ENCODE measurements around the gene NHSL1.

The NHSL1 gene

GRCh38 chr6:138537106-138537505 lies 37.8 kb upstream of the NHSL1 start:
- Histone ChIP-seq H3K36me3 (ENCODE audit: low read depth) (no peaks in the 10 kb centered on the region), H3K4me1 (ENCODE audit: insufficient read depth, poor library complexity, severe bottlenecking) (no peaks in the 10 kb centered on the region), H3K9me3 (ENCODE audit: severe bottlenecking) (no peaks in the 10 kb centered on the region), H3K27ac (ENCODE audit: poor library complexity, severe bottlenecking) (no peak overlapping the region), H3K4me3 (ENCODE audit: severe bottlenecking) (no peak overlapping the region), H3K27me3 (ENCODE audit: insufficient read depth, poor library complexity, severe bottlenecking) (no peaks in the 10 kb centered on the region)
- TF ChIP-seq CTCF (IDR thresholded peaks at IDR 0.05; ENCODE audit: poor library complexity, severe bottlenecking): no peak
- no peak for ATAC-seq (ENCODE audit: low read depth)
- DNase-seq (ENCODE audit: low spot score): no peak

DNA sequence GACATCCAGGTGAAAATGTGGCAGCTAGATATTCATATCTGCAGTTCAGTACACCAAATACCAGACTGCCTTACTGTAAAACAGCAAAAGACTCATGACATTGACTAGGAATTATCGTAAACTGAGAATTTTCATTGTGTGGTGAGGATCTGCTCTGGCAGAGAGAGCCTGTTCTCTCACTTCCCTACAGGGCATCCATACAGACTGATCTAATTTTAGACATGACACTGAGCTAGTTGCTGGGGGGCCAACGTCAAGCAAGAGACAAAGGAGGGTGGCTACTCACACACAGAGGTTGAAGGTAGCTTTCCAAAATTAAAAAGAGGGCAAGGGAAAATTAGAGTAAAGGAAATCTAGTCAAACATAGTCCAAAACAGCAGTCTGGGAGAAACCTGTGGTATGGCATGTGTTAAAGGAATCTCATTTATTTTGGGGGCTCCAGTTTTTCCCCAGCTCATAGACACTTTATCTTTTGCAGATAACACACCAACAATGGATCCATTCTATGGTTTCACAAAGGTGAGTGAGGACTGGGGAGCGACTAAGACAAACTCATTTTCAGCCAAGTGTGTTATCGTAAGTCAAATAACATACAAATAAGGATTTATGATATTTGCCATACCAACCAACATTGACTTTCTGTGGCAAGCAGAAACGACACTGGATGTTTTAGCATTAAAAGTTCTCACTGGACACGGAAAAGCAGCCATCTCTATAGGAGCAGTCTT lies 36.6 kb upstream of the NHSL1 start:
- no peak for TF ChIP-seq CTCF (IDR thresholded peaks at IDR 0.05; ENCODE audit: poor library complexity, severe bottlenecking)
- Histone ChIP-seq H3K36me3 (ENCODE audit: low read depth) (no peaks in the 10 kb centered on the region), H3K4me3 (ENCODE audit: severe bottlenecking) (no peak overlapping the region), H3K9me3 (ENCODE audit: severe bottlenecking) (no peaks in the 10 kb centered on the region), H3K27me3 (ENCODE audit: insufficient read depth, poor library complexity, severe bottlenecking) (no peaks in the 10 kb centered on the region), H3K27ac (ENCODE audit: poor library complexity, severe bottlenecking) (no peak overlapping the region), H3K4me1 (ENCODE audit: insufficient read depth, poor library complexity, severe bottlenecking) (no peaks in the 10 kb centered on the region)
- ATAC-seq (ENCODE audit: low read depth) (no peak), DNase-seq (ENCODE audit: low spot score) (no peak)

DNA sequence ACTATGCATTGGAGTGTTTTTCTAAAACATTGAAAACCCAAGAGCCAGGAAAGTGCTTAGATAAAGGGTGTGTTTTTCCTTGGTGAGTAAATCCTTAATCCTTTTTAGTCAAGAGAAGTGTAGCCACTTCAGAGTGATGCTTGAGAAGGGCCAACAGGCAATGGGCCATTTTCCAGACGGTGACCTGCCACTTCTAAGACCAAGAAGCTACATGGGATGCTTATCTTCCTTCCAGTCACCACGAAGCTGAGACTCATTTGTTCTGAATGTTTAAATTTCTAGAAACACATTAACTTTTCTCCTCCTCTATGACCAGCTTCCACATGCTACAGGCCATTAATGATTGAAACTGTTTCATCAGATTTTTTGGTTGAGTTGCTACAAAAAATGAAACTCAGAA lies 34.4 kb upstream of the NHSL1 start:
- H3K9me3 ChIP-seq (ENCODE audit: severe bottlenecking): no peaks in the 10 kb centered on the region
- no peaks in the 10 kb centered on the region for H3K4me1 ChIP-seq (ENCODE audit: insufficient read depth, poor library complexity, severe bottlenecking)
- H3K4me3 ChIP-seq (ENCODE audit: severe bottlenecking): no peak overlapping the region
- no peaks in the 10 kb centered on the region for H3K36me3 ChIP-seq (ENCODE audit: low read depth)
- DNase-seq (ENCODE audit: low spot score): no peak
- H3K27me3 ChIP-seq (ENCODE audit: insufficient read depth, poor library complexity, severe bottlenecking): no peaks in the 10 kb centered on the region
- no peak overlapping the region for H3K27ac ChIP-seq (ENCODE audit: poor library complexity, severe bottlenecking)
- no peak for TF ChIP-seq CTCF (IDR thresholded peaks at IDR 0.05; ENCODE audit: poor library complexity, severe bottlenecking)
- ATAC-seq (ENCODE audit: low read depth): no peak

DNA sequence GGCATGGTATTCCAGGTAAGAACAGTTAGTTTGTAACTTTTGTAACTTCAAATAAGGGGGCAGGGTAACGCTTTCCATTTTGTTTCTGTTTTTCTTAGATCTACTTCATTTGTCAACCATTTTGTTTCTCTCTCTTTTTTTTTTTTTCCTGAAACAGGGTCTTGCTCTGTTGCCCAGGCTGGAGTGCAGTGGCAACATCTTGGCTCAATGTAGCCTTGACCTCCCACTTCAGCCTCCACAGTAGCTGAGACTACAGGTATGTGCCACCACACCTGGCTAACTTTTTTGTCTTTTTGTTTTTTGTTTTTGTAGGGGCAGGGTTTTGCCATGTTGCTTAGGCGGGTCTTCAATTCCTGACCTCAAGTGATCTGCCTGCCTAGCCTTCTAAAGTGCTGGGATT lies 32.1 kb upstream of the NHSL1 start:
- Histone ChIP-seq H3K9me3 (ENCODE audit: severe bottlenecking) (no peaks in the 10 kb centered on the region), H3K27ac (ENCODE audit: poor library complexity, severe bottlenecking) (no peak overlapping the region), H3K36me3 (ENCODE audit: low read depth) (no peaks in the 10 kb centered on the region), H3K4me3 (ENCODE audit: severe bottlenecking) (no peak overlapping the region), H3K27me3 (ENCODE audit: insufficient read depth, poor library complexity, severe bottlenecking) (no peaks in the 10 kb centered on the region), H3K4me1 (ENCODE audit: insufficient read depth, poor library complexity, severe bottlenecking) (no peaks in the 10 kb centered on the region)
- DNase-seq (ENCODE audit: low spot score): no peak
- no peak for TF ChIP-seq CTCF (IDR thresholded peaks at IDR 0.05; ENCODE audit: poor library complexity, severe bottlenecking)
- no peak for ATAC-seq (ENCODE audit: low read depth)

DNA sequence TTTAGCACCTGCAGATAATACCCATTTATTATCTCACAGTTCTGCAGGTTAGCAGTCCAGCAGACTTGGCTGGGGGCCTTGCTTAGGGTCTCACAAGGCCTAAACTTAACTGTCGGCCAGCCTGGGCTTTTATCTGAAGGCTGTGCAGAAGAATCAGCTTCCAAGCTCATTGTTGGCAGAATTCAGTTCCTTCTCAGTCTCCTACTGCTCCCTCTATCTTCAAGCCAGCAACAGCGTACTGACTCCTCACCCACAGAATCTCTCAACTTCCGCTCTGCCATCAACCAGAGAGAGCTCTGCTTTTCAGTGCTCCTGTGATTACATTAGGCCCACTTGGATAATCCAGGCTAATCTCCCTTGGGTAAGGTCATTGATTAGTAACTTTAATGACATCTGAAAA lies 30.2 kb upstream of the NHSL1 start:
- Histone ChIP-seq H3K27ac (ENCODE audit: poor library complexity, severe bottlenecking) (no peak overlapping the region), H3K27me3 (ENCODE audit: insufficient read depth, poor library complexity, severe bottlenecking) (no peaks in the 10 kb centered on the region), H3K36me3 (ENCODE audit: low read depth) (no peaks in the 10 kb centered on the region), H3K4me3 (ENCODE audit: severe bottlenecking) (no peak overlapping the region), H3K4me1 (ENCODE audit: insufficient read depth, poor library complexity, severe bottlenecking) (no peaks in the 10 kb centered on the region), H3K9me3 (ENCODE audit: severe bottlenecking) (no peaks in the 10 kb centered on the region)
- TF ChIP-seq CTCF (IDR thresholded peaks at IDR 0.05; ENCODE audit: poor library complexity, severe bottlenecking): no peak
- ATAC-seq (ENCODE audit: low read depth) (no peak), DNase-seq (ENCODE audit: low spot score) (no peak)
